LHCN-M2 (cell line): ENCODE results near the gene HCLS1. TPM values are rescaled to one million over a fixed set of nuclear protein-coding genes. Genes with fewer than 3 reads are reported as not detected.
"Not testable (repeated sequence)": the region's sequence is repeated elsewhere in the genome, so short reads cannot be mapped to it uniquely, and the experiment has no call there.

Experiments
- DNase-seq: peaks from one replicate; pipeline ENCODE4 v3.0.0-alpha.2; 2012; ENCODE audit warnings: low read depth
- total RNA-seq: library from RNA; depleted of rRNA; stranded (reverse); fragments of >200 nt; gene quantifications from 2 replicates; pipeline ENCODE4 v1.2.3, GENCODE V29; 2014

Gene HCLS1
- total RNA-seq, 1 experiment from 2014 or later, result not detected

DNA sequence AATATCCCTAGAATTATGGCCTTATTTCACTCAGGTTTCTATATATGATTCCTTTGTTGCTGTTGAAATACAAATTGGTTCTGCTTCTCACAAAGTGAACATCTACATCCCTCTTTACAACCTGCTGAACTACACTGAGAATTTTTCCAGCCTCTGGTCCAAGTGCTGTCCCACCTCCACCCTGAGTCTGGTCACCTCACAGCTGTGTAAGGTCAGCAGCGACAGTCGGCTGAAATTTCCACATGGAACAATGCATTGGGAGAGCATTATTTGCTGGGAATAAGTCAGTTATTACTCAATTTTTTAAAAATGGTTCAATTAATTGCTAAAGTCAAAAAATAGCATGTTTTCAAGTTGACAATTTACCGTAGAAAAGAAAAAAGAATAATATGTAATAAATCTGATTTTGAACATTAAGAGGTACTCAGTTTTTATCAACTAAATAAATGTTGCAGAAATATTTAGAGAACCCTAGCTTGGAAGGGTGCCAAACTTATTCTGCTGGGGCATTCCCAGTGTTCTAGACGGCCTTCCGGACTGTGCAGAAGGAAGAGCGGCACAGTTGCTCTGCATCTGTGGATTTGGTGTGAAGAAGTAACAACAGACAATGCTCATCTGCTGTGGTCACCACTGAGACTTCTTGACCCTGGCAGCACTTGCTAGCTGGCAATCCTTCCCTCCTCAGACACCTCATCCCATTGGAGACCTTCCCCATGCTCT is 1.8 kb downstream of the HCLS1 start:
- no peak for DNase-seq

DNA sequence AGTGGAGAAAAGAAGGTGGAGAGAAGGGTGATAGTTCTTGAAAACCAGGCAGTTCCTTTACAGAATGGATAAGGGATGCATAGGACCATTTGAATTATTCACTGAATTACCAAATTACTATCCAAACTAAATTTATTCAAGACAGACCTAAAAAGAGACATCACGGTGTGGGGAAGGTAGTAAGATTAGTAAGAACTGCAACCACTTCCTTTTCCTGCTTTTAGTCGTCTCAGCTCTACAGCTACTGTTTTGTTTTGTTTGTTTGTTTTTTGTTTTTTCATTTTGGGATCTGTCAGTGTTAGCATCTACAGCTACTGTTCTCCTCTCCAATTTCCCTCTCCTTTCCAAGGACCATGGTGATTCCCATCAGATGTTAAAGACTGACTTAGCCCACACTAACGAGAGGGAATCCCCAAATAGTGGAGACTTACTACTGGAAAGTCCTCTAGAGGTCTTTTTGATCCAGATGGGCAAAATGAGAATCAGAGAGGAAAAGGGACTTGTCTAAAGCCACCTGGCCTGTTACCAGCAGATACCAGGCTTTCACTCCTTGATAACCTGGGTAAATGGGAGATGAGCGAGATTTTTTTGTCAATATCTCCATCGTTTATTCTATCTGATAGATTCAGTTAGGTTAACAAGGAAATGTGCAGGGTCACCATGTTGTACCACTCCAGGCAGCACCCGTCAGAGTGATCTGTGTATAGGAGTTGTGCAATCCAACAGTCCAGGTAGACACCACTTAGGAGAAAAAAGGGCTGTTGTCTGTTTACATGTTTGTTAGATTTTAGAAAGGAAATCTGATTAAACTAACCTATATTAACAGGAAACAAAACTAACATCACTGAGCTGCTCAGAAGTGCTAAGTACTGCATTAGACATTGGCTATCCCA is 6.0 kb downstream of the HCLS1 start:
- DNase-seq, result no peak

DNA sequence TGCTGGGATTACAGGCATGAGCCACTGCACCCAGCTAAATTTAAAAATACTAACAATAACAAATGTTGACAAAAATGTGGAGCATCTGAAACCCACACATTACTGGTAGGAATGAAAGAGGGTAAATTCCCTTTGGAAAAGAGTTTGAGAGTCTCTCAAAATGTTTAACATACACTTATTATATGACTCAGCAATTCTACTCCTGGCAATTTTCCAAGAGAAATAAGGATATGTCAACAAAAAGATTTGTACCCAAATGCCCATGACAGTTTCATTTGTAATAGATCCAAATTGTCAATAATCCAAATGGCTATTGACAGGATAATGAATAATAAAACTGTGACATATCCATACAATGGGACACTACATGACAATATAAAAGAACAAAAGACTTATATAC is 9.0 kb downstream of the HCLS1 start:
- peak; percentile 14 for DNase-seq

DNA sequence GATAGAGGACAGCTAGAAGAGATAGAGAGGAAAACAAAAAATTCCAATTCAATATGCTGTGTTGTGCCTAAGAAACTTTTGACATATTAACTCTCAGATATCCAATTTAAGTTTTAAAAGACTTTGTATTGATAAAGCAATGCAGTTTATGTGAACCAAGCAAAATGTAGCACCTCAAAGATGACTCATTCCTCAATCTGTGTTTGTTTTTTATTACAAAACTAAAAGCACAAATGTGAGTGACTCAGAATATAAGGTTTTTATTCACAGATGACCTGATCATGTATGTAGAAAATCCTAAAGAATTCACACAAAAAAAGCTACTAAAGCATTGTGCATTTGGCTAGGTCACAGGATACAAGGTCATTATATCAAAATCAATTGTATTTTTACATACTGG is 11.1 kb downstream of the HCLS1 start:
- DNase-seq, result peak; percentile 20

DNA sequence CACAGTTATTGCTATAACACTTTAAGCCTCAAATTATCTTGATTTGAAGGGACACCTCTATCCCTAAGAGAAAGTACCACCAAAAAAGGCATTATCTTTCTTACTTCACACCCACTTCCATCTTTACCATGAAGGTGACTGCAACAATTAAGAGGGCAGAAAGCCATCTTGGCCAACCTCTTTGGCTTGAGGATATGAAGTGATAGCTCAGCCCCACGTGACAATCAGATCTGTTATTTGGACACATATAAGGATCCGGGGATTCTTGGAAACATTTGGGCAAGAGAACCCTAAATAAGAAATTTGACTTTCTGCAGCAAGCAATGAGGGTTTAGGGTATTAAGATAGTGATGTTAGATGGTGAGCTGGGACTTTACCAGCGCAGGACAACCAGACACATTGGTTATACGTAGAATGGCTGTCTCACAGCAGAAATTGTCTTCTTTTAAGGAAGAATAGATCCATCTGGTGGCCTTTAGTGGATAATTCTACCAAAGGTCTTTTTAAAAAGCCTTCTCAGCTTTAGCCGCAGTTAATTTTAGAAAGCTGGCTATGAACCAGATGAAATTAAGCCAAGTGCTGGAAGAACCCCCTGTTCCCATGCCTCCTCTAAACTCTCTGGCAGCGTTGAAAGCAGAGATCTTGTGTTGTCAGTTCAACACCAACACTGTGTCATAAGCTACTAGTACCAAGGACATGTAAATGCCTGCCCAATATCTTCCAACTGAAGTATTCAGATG is 12.3 kb downstream of the HCLS1 start:
- peak; percentile 37 for DNase-seq

DNA sequence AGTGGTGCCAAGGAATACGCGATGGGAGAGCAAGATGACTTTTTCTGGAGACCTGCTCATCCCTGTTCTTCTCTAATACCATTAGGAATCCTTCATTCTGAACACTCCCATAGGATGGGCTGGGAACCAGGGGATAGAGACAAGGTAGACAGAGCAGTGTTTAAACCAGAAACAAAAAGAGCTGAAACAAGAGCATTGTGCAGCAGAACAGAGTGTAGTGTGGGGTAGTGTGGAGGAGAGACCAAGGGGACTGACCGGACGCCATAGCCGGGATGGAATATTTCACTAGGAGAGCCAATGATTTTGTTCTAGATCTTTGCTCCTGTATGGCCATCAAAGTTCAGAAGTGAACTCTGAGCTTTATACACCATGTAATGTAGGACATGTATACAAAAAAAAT is 15.6 kb downstream of the HCLS1 start:
- no peak for DNase-seq

DNA sequence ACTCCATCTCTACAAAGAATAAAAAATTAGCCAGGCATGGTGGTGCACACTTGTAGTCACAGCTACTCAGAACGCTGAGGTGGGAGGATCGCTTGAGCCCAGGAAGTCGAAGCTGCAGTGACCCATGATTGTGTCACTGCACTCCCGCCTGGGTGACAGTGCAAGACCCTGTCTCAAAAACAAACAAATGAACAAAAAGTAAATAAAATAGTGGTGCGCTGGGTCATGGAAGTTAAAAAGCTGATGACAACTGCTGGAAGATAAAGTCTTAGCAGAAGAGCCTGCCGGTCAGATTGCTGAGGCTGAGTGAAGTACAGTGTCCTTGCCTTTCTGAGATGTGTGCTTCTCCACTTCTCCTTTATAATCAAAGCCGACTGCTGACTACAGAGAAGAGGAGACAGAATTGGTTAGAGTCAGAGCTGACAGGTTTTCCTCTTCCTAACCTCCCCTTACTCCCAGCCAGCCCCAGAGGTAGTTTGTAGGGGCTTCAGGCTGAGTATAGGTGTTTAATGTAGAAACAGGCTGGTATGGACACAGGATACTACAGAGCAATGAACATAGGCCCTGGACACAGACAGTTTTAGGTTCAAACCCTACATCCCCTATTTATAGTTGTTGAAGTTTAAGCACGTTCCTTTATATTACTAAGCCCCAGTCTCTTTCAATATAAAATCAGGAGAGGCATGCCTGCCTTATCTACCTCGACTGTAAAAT is 17.9 kb downstream of the HCLS1 start:
- DNase-seq, result no peak

DNA sequence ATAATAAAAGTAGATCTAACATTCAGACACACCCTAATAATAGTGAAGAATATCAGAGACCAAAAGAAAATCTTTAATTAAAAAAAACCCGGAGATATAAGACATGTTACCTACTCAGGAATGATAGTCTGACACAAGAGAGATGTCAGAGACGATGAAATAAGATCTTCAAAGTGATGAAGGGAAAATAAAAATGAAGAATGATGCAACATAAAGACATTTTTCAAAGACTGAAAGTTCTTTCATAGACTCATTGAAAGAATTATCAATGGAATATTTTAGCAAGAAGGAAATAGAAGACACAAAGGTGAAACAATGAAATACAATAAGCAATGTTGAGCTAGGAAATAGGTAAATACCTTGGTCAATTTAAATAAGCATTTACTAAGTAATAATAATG is 19.6 kb downstream of the HCLS1 start:
- no peak for DNase-seq

DNA sequence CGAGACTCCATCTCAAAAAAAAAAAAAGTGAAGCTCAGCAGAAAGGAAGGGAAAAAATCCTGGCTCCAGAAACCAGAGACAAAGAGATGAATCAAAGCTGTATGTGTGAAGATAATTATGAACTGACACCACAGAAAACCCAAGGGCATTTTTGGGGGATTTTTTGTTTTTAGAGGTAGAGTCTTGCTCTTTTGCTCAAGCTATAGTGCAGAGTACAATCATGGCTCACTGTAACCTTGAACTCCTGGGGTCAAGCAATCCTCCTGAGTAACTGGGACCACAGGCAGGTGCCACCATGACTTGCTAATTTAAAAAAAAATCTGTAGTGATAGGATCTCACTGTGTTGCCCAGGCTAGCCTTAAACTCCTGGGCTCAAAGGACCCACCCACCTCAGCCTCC is 22.8 kb downstream of the HCLS1 start:
- no peak for DNase-seq

DNA sequence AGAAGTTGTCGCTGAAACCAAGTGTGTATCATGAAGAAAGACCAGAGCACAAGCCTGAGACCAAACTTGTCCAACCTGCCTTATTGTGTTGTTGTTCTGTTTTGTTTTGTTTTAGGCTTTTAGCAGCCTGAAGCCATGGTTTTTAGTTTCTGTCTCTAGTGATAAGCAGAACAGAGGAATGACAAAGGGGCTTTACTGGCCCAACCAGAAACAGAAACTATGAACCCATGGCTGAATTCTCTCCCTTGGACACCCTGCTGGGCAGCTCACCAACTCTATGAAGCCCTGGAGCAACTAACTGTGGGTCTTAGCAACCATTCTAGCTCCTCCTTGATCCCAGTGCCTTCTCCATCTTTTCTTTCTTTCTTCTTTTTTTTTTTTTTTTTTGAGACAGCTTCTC is 30.3 kb downstream of the HCLS1 start:
- DNase-seq, result no peak

DNA sequence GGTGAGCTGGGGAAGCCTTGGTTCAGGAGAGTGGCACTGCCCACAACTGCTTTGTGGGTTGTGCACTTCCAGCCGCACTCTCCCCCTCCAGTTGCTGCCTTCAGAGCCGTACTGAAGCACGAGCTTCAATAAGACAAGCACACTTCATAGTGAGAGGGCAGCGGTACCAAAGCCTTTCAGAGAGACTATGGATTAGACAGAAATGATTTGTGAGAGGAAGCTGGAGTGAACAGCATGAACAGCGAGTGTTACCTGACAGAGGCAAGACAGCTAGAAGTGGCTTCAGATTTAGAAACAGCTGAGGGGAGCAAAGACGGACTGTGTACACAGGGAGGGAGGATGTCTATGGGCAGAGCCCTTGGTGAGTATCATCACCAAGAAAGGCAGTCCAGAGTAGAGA is 31.1 kb downstream of the HCLS1 start:
- DNase-seq, result no peak

DNA sequence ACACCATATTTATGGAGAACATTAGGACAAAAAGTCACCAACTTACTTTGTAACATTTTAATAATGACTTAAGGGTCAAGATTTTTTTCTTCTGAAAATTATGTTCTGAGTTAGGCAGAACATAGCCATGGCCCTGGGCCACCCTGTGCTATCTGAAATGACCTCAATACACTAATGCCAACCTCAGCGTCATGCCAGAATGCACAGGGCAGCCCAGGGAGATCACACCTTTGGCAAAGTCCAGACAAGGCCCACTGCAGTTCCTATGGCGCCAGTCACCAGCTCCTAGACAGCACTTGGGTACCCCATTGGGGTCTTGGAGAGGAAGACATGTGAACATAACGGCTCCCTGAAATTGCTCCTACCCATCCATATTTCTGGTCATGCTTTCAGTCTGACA is 33.1 kb downstream of the HCLS1 start:
- no peak for DNase-seq

DNA sequence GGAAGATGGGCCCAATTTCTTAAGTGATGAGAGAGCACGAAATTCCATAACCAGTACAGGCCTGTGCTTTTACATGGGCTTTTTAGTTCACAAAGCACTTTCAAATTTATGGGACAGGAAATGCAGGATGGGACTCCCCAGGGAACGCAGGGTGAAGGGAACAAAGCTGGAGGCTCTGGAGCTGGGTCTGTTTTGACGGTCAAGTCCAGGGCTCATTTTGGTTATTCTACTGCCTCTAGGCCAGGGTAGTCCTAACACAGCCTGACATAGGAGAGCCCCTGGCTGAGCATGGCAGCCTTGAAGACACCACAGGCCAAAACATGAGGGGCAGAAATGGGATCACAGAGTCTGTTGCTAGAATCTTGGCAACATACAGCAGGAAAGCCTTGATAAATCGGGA is 33.5 kb downstream of the HCLS1 start:
- no peak for DNase-seq

DNA sequence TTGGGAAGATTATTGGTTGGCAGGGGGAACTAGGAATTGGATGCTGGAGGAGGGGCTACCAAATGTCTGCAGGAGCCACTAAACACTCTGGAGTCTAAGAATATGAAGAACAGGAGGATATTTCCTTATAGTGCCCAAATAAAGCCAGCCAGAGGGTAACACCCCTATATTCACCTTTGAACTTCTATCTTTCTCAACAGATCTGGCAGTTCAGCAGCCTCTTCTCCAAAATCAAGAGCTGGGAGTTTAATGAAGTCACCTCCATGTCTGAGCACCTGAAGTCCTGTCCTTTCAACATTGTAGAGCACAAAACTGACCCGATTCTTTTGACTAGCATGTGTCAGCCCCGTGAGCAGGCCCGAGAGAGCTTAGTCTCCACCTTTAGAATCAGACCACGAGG is 34.2 kb downstream of the HCLS1 start:
- no peak for DNase-seq

DNA sequence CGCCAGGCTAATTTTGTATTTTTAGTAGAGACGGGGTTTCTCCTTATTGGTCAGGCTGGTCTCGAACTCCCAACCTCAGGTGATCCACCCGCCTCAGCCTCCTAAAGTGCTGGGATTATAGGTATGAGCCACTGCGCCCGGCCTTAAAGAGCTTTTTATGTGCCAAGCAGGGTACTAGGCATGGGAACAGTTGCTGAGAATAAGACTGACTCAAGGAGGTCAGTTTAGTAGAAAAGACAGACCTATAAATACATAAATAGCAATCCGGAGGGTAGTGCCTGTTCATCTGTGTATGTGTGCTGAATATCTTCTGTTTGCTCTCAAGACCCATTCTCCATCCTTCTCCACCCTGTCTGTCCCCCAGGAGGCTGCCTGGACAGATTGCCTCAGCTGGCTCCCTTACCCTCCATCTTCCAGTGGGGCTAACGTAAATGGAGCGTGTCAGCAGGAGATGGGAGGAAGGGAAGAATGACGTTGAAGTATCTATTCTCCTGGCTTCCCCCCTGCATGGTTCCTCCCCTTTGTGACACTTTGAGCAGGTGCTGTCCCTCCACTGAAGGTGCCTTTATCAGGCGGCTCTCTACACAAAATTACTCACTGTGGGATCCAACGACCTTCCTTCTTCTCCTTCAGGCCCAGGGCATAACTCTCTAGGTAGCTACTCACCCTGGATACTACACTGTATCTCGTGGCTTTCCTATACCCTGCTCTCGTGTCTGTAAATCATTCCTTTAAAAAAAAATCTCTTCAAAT is 36.4 kb downstream of the HCLS1 start:
- no peak for DNase-seq

DNA sequence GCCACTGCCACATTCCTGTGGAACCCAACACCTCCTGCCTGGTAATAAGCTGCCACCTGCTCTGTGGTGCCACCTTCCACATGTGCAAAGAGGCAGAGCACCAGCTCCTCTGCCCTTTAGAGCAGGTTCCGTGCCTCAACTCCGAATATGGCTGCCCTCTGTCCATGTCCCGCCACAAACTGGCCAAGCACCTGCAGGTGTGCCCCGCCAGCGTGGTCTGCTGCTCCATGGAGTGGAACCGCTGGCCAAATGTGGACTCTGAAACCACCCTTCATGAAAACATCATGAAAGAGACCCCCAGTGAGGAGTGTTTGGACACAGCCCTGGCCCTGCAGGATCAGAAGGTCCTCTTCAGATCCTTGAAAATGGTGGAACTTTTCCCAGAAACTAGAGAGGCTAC is 39.2 kb downstream of the HCLS1 start:
- no peak for DNase-seq

DNA sequence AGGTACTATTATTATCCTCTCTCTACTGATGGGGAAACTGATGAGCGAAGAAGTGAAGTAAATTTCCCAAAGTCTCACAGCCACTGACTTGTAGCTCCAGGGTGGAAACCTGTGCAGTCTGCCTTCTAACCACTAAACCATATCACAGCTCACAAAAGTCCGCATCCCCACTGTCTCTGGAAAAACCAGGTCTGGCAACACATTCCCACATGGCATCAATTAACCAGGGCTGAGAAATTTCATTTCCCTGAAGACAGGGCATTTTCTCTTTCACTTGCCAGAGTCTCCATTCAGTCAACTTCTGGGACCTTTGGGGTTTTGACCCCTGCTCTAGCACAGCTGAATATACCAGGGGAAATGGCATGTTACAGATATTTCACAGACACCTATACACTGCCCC is 41.0 kb downstream of the HCLS1 start:
- DNase-seq, result no peak

DNA sequence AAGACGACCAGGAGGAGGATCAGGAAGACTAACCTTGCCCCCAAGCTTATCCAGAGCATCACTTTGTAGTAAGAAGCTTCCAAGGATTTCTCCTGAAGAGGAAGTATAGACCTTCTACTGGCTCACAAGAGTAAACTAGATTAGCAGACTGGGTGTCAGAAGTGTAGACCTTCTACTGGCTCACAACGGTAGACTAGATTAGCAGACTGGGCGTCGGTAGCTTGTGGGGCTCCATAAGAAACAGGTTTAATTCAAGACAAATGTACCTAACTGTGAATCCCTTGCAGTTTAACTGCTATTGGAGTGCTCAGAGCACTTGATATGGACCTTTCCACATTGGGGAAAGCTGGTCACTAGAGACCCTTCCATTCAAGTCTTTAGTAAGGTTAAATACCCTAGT is 54.6 kb downstream of the HCLS1 start:
- DNase-seq, result no peak

DNA sequence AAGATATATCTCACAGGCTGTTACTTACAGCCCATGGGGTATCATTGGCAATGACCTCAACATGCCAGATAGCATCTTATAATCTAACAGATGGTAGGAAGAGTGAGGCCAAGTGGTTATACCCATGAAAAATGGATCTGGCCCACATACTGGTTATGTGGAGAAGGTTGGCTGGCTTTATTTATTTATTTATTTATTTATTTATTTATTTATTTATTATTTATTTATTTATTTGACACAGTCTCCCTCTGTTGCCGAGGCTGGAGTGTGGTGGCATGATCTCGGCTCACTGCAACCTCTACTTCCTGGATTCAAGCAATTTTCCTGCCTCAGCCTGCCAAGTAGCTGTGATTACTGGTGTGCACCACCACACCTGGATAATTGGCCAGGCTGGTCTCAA is 55.9 kb downstream of the HCLS1 start:
- no peak for DNase-seq

DNA sequence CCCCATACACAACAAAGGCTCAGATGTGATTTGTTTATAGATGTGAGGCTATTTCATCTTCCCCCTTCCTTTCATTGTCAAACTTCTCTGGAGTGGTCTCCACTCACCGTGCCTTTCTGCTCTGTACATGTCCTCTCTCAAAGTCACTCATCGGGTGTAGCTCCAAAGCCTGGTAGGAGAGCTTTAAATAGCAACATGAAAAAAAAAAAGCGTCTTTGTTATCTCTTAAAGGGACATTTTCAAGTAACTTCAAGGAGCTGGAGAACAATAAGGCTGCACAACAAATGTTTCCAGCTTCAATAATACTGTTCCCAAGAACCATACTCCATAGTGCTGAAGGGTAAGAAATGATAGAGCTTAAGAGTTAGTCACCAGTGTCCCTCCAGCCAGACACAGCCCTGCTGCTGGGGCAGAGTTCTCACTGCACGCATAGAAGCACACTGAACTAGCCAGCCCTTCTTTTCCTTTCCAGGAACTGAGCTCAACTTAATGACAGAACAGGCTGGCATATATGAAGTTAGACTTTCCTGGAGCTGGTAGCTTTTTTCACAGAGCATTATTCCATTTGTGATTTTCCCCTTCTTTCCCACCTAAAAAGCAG is 59.4 kb downstream of the HCLS1 start:
- no peak for DNase-seq

DNA sequence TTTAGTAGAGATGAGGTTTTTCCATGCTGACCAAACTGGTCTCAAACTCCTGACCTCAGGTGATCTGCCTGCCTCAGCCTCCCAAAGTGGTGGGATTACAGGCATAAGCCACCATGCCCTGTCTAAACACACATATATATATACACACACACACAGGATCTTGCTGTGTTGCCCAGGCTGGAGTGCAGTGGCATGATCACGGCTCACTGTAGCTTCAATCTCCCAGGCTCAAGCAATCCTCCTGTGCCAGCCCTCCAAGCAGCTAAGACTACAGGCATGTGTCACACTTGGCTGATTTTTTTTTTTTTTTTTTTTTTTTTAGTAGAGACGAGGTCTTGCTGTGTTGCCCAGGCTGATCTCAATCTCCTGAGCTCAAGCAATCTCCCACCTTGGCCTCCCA is 60.8 kb downstream of the HCLS1 start:
- not testable (repeated sequence) for DNase-seq
